HL-60/S4 (cell line): ENCODE results near the gene COLEC11.

Source experiments
- in situ Hi-C: fragments of 300-500 bp; cut with MboI; formaldehyde crosslinking; loops from 2 replicates; pipeline ENCODE4 v1.14.3; 2022; ENCODE audit warnings: low sequenced_read_pairs

Gene COLEC11

GRCh38 chr2:3651691-3652648, 57.1 kb downstream of the COLEC11 start:
- in situ Hi-C loops: loop anchor here (25.0 kb wide), 1 partner anchor 1540 kb away; no protein-coding TSS in a partner anchor

- in situ Hi-C loops: loop anchor here (25.0 kb wide), 1 partner anchor 1541 kb away; no protein-coding TSS in a partner anchor
Measured at GRCh38 chr2:3652896-3653625, 58.1 kb downstream of the COLEC11 start.

GRCh38 chr2:3654011-3654410, 59.1 kb downstream of the COLEC11 start:
- in situ Hi-C loops: loop anchor here (25.0 kb wide), 1 partner anchor 1542 kb away; no protein-coding TSS in a partner anchor

- in situ Hi-C loops: loop anchor here (25.0 kb wide), 1 partner anchor 1542 kb away; no protein-coding TSS in a partner anchor
Measured at GRCh38 chr2:3654531-3655225, 59.8 kb downstream of the COLEC11 start.

GRCh38 chr2:3655871-3656761, 61.2 kb downstream of the COLEC11 start:
- in situ Hi-C loops: loop anchor here (25.0 kb wide), 1 partner anchor 1544 kb away; no protein-coding TSS in a partner anchor

- in situ Hi-C loops: loop anchor here (25.0 kb wide), 1 partner anchor 1545 kb away; no protein-coding TSS in a partner anchor
Measured at GRCh38 chr2:3656762-3657721, 62.1 kb downstream of the COLEC11 start.

GRCh38 chr2:3657881-3658280, 63.0 kb downstream of the COLEC11 start, which contains the start of gene ALLC:
Gene ALLC (plus strand): TSS chr2:3658200. CDS start chr2:3671158, 12,958 bp downstream.
- in situ Hi-C loops: loop anchor here (25.0 kb wide), 1 partner anchor 1546 kb away; no protein-coding TSS in a partner anchor

GRCh38 chr2:3659447-3660432, 64.8 kb downstream of the COLEC11 start:
- in situ Hi-C loops: loop anchor here (25.0 kb wide), 1 partner anchor 1547 kb away; no protein-coding TSS in a partner anchor

GRCh38 chr2:3660640-3661039, 65.7 kb downstream of the COLEC11 start:
- in situ Hi-C loops: loop anchor here (25.0 kb wide), 1 partner anchor 1548 kb away; no protein-coding TSS in a partner anchor

GRCh38 chr2:3661149-3661660, 66.3 kb downstream of the COLEC11 start:
- in situ Hi-C loops: loop anchor here (25.0 kb wide), 1 partner anchor 1549 kb away; no protein-coding TSS in a partner anchor

GRCh38 chr2:3662239-3662638, 67.3 kb downstream of the COLEC11 start:
- in situ Hi-C loops: loop anchor here (25.0 kb wide), 1 partner anchor 1550 kb away; no protein-coding TSS in a partner anchor

- in situ Hi-C loops: loop anchor here (25.0 kb wide), 1 partner anchor 1552 kb away; no protein-coding TSS in a partner anchor
Measured at GRCh38 chr2:3664118-3664517, 69.2 kb downstream of the COLEC11 start.

- in situ Hi-C loops: loop anchor here (25.0 kb wide), 1 partner anchor 1553 kb away; no protein-coding TSS in a partner anchor
Measured at GRCh38 chr2:3664925-3665324, 70.0 kb downstream of the COLEC11 start.

- in situ Hi-C loops: loop anchor here (25.0 kb wide), 1 partner anchor 1554 kb away; no protein-coding TSS in a partner anchor
Measured at GRCh38 chr2:3665886-3666612, 71.1 kb downstream of the COLEC11 start.

- in situ Hi-C loops: loop anchor here (25.0 kb wide), 1 partner anchor 1554 kb away; no protein-coding TSS in a partner anchor
Measured at GRCh38 chr2:3666613-3666975, 71.7 kb downstream of the COLEC11 start.
